Dendritic cell treated with granulocyte-macrophage colony-stimulating factor and Interleukin-4, amounts not matched to agents 40 ng/mL and 50 ng/mL, for 4 days (primary cell): ENCODE data around the gene SKIC8.
"Not testable (repeated sequence)": the region's sequence is repeated elsewhere in the genome, so short reads cannot be mapped to it uniquely, and the experiment has no call there.

Experiments
- H3K27ac Mint-ChIP-seq: one replicate; pipeline ENCODE4 v1.8.0; 2022; ENCODE audit warnings: mild to moderate bottlenecking, mixed read lengths
- H3K27me3 Mint-ChIP-seq: one replicate; pipeline ENCODE4 v1.8.0; 2022; ENCODE audit warnings: mild to moderate bottlenecking, mixed read lengths
- H3K36me3 Mint-ChIP-seq: one replicate; pipeline ENCODE4 v1.8.0; 2022; ENCODE audit warnings: low read depth, mixed read lengths
- H3K4me1 Mint-ChIP-seq: one replicate; pipeline ENCODE4 v1.8.0; 2022; ENCODE audit warnings: low read depth, mixed read lengths
- H3K4me3 Mint-ChIP-seq: one replicate; pipeline ENCODE4 v1.8.0; 2022; ENCODE audit warnings: mild to moderate bottlenecking, moderate library complexity, mixed read lengths
- H3K9me3 Mint-ChIP-seq: one replicate; pipeline ENCODE4 v1.8.0; 2022; ENCODE audit warnings: mixed read lengths
- intact Hi-C: fragments of 100-400 bp; cut with micrococcal nuclease; formaldehyde crosslinking; loops from one replicate; pipeline ENCODE4 v1.15.0; 2022

SKIC8 gene

GRCh38 chr15:78263907-78264303, 35.5 kb downstream of the SKIC8 start:
- Mint-ChIP-seq H3K4me3 (peak overlapping the region; percentile 24), H3K9me3 (no peaks in the 10 kb centered on the region), H3K27ac (no peak overlapping the region), H3K4me1 (peaks cover 15% of the 10 kb centered on the region), H3K36me3 (peaks cover 15% of the 10 kb centered on the region), H3K27me3 (no peaks in the 10 kb centered on the region)
- intact Hi-C loops: no loop called here

- Mint-ChIP-seq H3K4me1 (peaks cover 11% of the 10 kb centered on the region), H3K4me3 (peak overlapping the region; percentile 24), H3K36me3 (peaks cover 11% of the 10 kb centered on the region), H3K27me3 (no peaks in the 10 kb centered on the region), H3K9me3 (no peaks in the 10 kb centered on the region), H3K27ac (no peak overlapping the region)
- intact Hi-C loops: no loop called here
Observed at GRCh38 chr15:78263351-78263781, 36.0 kb downstream of the SKIC8 start.

GRCh38 chr15:78261062-78261461, 38.3 kb downstream of the SKIC8 start:
- no peaks in the 10 kb centered on the region for H3K4me1 Mint-ChIP-seq
- H3K27me3 Mint-ChIP-seq: no peaks in the 10 kb centered on the region
- H3K36me3 Mint-ChIP-seq: no peaks in the 10 kb centered on the region
- H3K27ac Mint-ChIP-seq: no peak overlapping the region
- H3K9me3 Mint-ChIP-seq: no peaks in the 10 kb centered on the region
- no peak overlapping the region for H3K4me3 Mint-ChIP-seq
- intact Hi-C loops: no loop called here

GRCh38 chr15:78260489-78260888, 38.9 kb downstream of the SKIC8 start:
- Mint-ChIP-seq H3K4me3 (no peak overlapping the region), H3K36me3 (no peaks in the 10 kb centered on the region), H3K9me3 (no peaks in the 10 kb centered on the region), H3K27me3 (no peaks in the 10 kb centered on the region), H3K27ac (no peak overlapping the region), H3K4me1 (no peaks in the 10 kb centered on the region)
- intact Hi-C loops: no loop called here

GRCh38 chr15:78259232-78259631, 40.2 kb downstream of the SKIC8 start:
- intact Hi-C loops: no loop called here
- Mint-ChIP-seq H3K4me3 (no peak overlapping the region), H3K27me3 (no peaks in the 10 kb centered on the region), H3K27ac (no peak overlapping the region), H3K4me1 (no peaks in the 10 kb centered on the region), H3K36me3 (no peaks in the 10 kb centered on the region), H3K9me3 (no peaks in the 10 kb centered on the region)

- H3K4me1 Mint-ChIP-seq: no peaks in the 10 kb centered on the region
- H3K4me3 Mint-ChIP-seq: no peak overlapping the region
- intact Hi-C loops: no loop called here
- H3K27me3 Mint-ChIP-seq: no peaks in the 10 kb centered on the region
- no peak overlapping the region for H3K27ac Mint-ChIP-seq
- no peaks in the 10 kb centered on the region for H3K9me3 Mint-ChIP-seq
- H3K36me3 Mint-ChIP-seq: no peaks in the 10 kb centered on the region
Observed at GRCh38 chr15:78257681-78258080, 41.7 kb downstream of the SKIC8 start.

GRCh38 chr15:78256044-78256437, 43.4 kb downstream of the SKIC8 start:
- Mint-ChIP-seq H3K9me3 (no peaks in the 10 kb centered on the region), H3K27ac (no peak overlapping the region), H3K4me1 (no peaks in the 10 kb centered on the region), H3K36me3 (no peaks in the 10 kb centered on the region), H3K4me3 (no peak overlapping the region), H3K27me3 (no peaks in the 10 kb centered on the region)
- intact Hi-C loops: no loop called here

GRCh38 chr15:78255421-78256043, 43.9 kb downstream of the SKIC8 start:
- intact Hi-C loops: no loop called here
- Mint-ChIP-seq H3K27ac (no peak overlapping the region), H3K4me1 (no peaks in the 10 kb centered on the region), H3K9me3 (no peaks in the 10 kb centered on the region), H3K36me3 (no peaks in the 10 kb centered on the region), H3K4me3 (no peak overlapping the region), H3K27me3 (no peaks in the 10 kb centered on the region)

GRCh38 chr15:78251136-78251535, 48.3 kb downstream of the SKIC8 start:
- Mint-ChIP-seq H3K36me3 (no peaks in the 10 kb centered on the region), H3K9me3 (no peaks in the 10 kb centered on the region), H3K4me1 (no peaks in the 10 kb centered on the region), H3K27me3 (no peaks in the 10 kb centered on the region), H3K4me3 (no peak overlapping the region), H3K27ac (no peak overlapping the region)
- intact Hi-C loops: no loop called here

- Mint-ChIP-seq H3K36me3 (no peaks in the 10 kb centered on the region), H3K27ac (no peak overlapping the region)
- intact Hi-C loops: no loop called here
Observed at GRCh38 chr15:78249131-78249530, 50.3 kb downstream of the SKIC8 start.

GRCh38 chr15:78247911-78248310, 51.5 kb downstream of the SKIC8 start:
- H3K4me3 Mint-ChIP-seq: no peak overlapping the region
- H3K9me3 Mint-ChIP-seq: no peaks in the 10 kb centered on the region
- H3K36me3 Mint-ChIP-seq: no peaks in the 10 kb centered on the region

More at GRCh38 chr15:78249131-78249530, 50.3 kb downstream of the SKIC8 start:
- no peaks in the 10 kb centered on the region for H3K9me3 Mint-ChIP-seq
- H3K27me3 Mint-ChIP-seq: no peaks in the 10 kb centered on the region
- peaks cover 5% of the 10 kb centered on the region for H3K4me1 Mint-ChIP-seq
- H3K4me3 Mint-ChIP-seq: no peak overlapping the region

GRCh38 chr15:78245976-78246620, 53.3 kb downstream of the SKIC8 start:
- H3K27ac Mint-ChIP-seq, H3K27me3 Mint-ChIP-seq, H3K9me3 Mint-ChIP-seq, H3K36me3 Mint-ChIP-seq, H3K4me3 Mint-ChIP-seq, intact Hi-C loops, H3K4me1 Mint-ChIP-seq: not testable (repeated sequence)

More at GRCh38 chr15:78247911-78248310, 51.5 kb downstream of the SKIC8 start:
- no peaks in the 10 kb centered on the region for H3K27me3 Mint-ChIP-seq
- no peak overlapping the region for H3K27ac Mint-ChIP-seq
- H3K4me1 Mint-ChIP-seq: peaks cover 5% of the 10 kb centered on the region
- intact Hi-C loops: no loop called here

- H3K27ac Mint-ChIP-seq, H3K4me1 Mint-ChIP-seq, H3K9me3 Mint-ChIP-seq, intact Hi-C loops, H3K4me3 Mint-ChIP-seq, H3K36me3 Mint-ChIP-seq, H3K27me3 Mint-ChIP-seq: not testable (repeated sequence)
Observed at GRCh38 chr15:78245392-78245791, 54.0 kb downstream of the SKIC8 start.

- H3K4me1 Mint-ChIP-seq: peaks cover 5% of the 10 kb centered on the region
- intact Hi-C loops: loop anchor here (5.0 kb wide), 1 partner anchor 113 kb away; the partner anchor contains the start of gene CIB2
- peaks cover 1% of the 10 kb centered on the region for H3K27me3 Mint-ChIP-seq
- no peak overlapping the region for H3K27ac Mint-ChIP-seq
- H3K36me3 Mint-ChIP-seq: no peaks in the 10 kb centered on the region
- H3K9me3 Mint-ChIP-seq: no peaks in the 10 kb centered on the region
- H3K4me3 Mint-ChIP-seq: no peak overlapping the region
Observed at GRCh38 chr15:78244893-78245292, 54.5 kb downstream of the SKIC8 start.

- H3K27me3 Mint-ChIP-seq: peaks cover 1% of the 10 kb centered on the region
- H3K4me1 Mint-ChIP-seq: peaks cover 5% of the 10 kb centered on the region
- intact Hi-C loops: loop anchor here (5.0 kb wide), 1 partner anchor 112 kb away; the partner anchor contains the start of gene CIB2
- no peaks in the 10 kb centered on the region for H3K36me3 Mint-ChIP-seq
- no peak overlapping the region for H3K27ac Mint-ChIP-seq
- H3K9me3 Mint-ChIP-seq: no peaks in the 10 kb centered on the region
- H3K4me3 Mint-ChIP-seq: no peak overlapping the region
Observed at GRCh38 chr15:78244101-78244500, 55.3 kb downstream of the SKIC8 start.
